ENCODE results near the gene DLGAP1.

GRCh38 chr18:3626929-3627458 lies 828.1 kb downstream of the DLGAP1 start:
- TF ChIP-seq TOX (CRISPR knock-in tag; IDR thresholded peaks at IDR 0.05; ENCODE audit: borderline replicate concordance), result no peak
- TF ChIP-seq ESRRG (CRISPR knock-in tag; IDR thresholded peaks at IDR 0.05), result no peak
- no peak for TF ChIP-seq PATZ1 (CRISPR knock-in tag; IDR thresholded peaks at IDR 0.05; ENCODE audit: borderline replicate concordance)
- TF ChIP-seq OSR1 (CRISPR knock-in tag; IDR thresholded peaks at IDR 0.05), result no peak
- TF ChIP-seq ARNTL (CRISPR knock-in tag; IDR thresholded peaks at IDR 0.05; ENCODE audit: borderline replicate concordance, low read depth), result no peak
- no peak for TF ChIP-seq CSDC2 (CRISPR knock-in tag; IDR thresholded peaks at IDR 0.05)
- no peak for TF ChIP-seq POU6F1 (CRISPR knock-in tag; IDR thresholded peaks at IDR 0.05; ENCODE audit: borderline replicate concordance, low read depth)

All from SK-N-SH treated with all-trans-retinoic acid at 6 μM for 48 hours (cell line).